Measurements from ENCODE around the gene PSMA6.
A peak's percentile ranks its signal among the peaks of the same experiment; 100 is the strongest.
"Not testable (repeated sequence)": the region's sequence is repeated elsewhere in the genome, so short reads cannot be mapped to it uniquely, and the experiment has no call there.

Gene PSMA6

GRCh38 chr14:35285168-35286002 lies 6.8 kb upstream of the PSMA6 start:
- DNase-seq (ENCODE audit: low spot score) = peak; percentile 61

- DNase-seq (ENCODE audit: low spot score) = no peak
Observed at GRCh38 chr14:35286003-35286600, 6.1 kb upstream of the PSMA6 start.

DNA sequence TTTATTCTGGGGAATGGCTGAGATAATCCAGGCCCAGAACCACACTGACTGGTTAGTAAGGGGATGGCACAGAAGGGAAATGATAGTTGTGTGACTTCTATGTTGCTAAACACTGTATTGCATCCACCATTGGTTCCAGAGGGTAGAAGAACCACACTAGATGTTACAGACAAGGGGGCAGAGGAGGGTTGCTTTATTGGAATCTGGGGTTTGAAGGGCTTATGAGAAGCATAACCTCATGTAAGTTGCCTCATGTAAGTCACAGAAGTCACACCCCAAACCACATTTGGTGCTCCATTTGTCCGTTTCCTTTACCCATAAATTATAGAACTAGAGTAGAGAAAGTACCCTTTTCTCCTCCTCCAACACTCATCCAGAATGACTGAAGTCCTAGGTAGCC lies 5.5 kb upstream of the PSMA6 start:
- DNase-seq (ENCODE audit: low spot score) = no peak

DNA sequence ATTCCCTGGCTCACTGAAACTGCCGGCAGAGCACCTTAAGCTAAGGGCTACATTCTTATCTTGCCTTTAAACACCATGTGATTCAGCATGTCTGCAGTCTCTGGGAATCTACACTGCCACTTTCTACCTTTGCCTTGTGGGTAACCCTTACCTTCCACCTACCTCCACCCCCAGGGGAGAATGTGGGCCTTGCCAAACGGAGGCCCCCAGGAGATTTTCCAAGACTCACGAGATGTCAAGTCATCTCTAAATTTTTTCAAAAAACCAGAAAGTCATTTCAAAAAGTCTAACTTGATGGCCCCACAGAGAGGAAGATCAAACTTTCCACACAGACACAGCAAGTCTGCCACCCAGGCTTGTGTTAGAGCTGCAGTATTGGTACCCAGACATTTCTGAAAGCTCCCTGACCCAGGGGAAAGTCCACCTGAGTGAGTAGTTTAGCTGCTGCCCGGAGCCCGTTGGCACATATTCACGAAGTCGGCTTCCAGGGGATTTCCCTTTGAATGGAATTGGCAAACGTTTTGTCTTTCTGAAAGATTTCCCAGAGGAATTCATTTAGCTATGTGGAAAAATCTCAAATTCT lies 4.7 kb upstream of the PSMA6 start:
- peak; percentile 77 for DNase-seq (ENCODE audit: low spot score)

DNA sequence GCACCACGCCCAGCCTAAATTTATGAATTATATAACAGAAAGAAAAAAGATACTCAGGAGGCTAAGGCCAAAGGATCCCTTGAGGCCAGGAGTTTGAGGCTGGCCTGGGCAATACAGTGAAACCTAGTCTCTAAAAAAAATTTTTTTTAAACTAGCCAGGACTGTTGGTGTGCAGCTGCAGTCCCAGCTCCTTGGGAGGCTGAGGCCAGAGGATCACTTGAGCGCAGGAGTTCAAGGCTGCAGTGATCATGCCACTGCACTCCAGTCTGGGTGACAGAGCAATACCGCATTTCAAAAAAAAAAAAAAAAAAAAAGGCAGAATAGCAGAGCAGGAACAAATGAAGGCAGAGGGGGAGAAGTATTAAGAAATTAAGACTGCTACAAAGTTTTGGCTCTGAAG lies 2.6 kb upstream of the PSMA6 start:
- DNase-seq (ENCODE audit: low spot score) = no peak

DNA sequence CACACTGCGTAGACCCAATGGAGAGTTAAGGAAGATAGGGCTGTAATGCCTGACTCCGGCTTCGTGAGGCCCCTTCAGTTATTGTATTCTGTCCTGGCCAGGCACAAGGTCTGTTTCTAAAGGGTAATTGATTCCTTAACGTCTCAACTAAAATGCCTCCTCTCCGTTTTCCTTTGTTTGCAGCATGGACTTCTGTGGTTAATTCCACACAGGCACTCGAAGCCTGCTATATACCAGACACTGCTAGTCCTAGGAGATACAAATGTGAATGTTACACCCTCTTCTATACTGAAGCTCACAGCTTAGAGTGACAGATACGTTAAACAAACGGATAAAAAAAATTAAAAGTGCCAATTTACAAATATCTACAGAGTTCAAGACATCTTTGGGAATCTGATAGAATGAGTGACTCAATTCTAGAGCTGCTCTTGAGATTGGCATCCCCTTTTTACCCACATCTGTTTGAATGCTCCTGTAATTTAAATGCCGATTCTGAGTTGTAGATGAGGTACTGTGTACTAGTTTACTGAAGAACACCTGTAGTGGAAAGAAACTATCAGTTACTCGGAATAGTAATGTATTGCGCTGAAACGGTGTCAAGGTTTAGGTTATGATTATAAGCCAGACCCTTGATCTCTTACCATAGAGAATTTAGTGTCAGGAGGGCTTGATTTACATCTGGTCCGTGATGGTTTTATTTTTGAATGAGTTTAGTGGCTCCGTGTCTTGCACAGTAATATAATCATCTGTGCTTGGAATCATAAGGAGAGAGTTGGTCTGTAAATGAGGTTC lies 784 bp downstream of the PSMA6 start:
- peak; percentile 20 for DNase-seq (ENCODE audit: low spot score)

DNA sequence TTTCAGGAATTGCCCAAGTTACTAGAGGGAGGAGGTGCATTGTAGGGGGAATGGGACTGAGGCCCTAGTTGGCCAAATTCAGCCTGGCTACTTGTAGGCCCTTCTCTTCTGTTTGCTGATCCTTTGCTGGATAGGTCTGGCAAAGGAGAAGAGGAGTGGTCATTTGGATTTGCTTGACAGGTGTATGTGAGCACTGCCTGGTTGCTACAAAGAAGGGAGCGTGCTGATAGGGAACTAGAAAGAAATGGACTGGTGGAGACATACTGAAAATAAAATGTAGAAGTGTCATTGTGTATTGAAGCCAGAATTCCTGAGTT lies 3.6 kb downstream of the PSMA6 start:
- DNase-seq (ENCODE audit: low spot score) = no peak

GRCh38 chr14:35296545-35296944 lies 4.4 kb downstream of the PSMA6 start:
- DNase-seq (ENCODE audit: low spot score) = no peak

GRCh38 chr14:35297706-35298105 lies 5.5 kb downstream of the PSMA6 start:
- no peak for DNase-seq (ENCODE audit: low spot score)

GRCh38 chr14:35298351-35298750 lies 6.2 kb downstream of the PSMA6 start:
- DNase-seq (ENCODE audit: low spot score) = no peak

GRCh38 chr14:35299708-35300107 lies 7.5 kb downstream of the PSMA6 start:
- DNase-seq (ENCODE audit: low spot score) = no peak

DNA sequence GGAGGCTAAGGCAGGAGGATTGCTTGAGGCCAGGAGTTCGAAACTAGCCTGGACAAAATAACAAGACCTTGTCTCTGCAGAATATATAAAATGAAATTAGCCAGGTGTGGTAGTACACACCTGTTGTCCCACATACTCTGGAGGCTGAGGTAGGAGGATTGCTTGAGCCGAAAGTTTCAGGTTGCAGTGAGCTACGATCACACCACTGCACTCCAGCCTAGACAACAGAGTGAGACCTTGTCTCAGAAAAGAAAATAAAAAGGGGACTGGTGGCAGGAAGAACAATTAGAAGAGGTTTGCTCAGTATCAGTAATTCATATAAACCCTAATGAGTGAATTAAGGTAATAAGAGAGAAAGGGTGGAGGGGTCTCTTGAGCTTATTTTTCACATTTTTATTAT lies 8.0 kb downstream of the PSMA6 start:
- no peak for DNase-seq (ENCODE audit: low spot score)

DNA sequence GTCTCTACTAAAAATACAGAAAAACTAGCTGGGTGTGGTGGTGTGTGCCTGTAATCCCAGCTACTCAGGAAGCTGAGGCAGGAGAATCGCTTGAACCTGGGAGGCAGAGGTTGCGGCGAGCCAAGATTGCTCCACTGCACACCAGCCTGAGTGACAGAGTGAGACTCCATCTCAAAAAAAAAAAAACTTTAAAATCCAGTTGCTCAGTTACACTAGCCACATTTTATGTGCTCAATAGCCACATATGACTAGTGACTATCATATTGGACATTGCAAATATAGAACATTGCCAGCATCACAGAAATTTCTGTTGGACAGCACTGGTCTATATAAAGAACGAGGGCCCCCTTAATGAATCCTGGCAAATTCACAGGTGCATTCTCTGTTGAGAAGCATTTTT lies 9.2 kb downstream of the PSMA6 start:
- not testable (repeated sequence) for DNase-seq (ENCODE audit: low spot score)

- DNase-seq (ENCODE audit: low spot score) = no peak
Observed at GRCh38 chr14:35301735-35302528, 9.8 kb downstream of the PSMA6 start.

DNA sequence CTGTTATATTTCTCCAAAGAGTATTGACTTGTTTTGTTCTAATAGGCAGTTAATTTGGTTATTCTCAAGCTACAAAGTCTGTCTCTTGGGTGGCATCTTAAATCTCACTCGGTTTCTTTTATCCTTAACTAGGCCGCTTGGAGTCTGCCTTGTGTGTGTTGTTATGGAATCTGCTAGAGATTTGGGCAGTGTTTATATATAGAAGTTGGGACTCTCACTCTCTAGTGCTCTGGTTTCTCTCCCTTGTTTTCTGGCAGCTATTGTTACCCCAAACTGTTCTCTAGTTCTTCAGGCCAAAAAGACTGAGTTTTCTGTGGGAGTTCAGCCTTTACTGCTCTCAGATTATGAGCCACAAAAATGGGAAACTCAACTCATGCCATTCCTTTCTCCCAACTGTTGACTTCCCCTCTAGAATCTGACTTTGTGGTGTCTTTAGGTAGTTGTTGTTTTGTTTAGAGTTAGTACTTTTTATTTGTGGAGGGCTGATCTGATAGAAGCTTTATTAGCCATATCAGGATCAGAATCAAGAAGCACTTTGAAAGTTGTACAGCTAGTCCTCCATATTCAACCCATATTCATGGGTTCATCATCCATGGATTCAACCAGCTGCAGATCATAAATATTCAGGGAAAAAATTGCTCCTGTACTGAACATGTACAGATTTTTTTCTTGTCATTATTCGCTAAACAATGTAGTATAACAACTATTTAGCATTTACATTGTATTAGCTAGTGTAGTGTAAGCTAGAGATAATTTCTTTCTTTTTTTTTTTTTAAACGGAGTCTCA lies 11.2 kb downstream of the PSMA6 start:
- no peak for DNase-seq (ENCODE audit: low spot score)

- DNase-seq (ENCODE audit: low spot score) = no peak
Observed at GRCh38 chr14:35304812-35305462, 12.8 kb downstream of the PSMA6 start.

GRCh38 chr14:35305633-35306032 lies 13.5 kb downstream of the PSMA6 start:
- DNase-seq (ENCODE audit: low spot score) = no peak

DNA sequence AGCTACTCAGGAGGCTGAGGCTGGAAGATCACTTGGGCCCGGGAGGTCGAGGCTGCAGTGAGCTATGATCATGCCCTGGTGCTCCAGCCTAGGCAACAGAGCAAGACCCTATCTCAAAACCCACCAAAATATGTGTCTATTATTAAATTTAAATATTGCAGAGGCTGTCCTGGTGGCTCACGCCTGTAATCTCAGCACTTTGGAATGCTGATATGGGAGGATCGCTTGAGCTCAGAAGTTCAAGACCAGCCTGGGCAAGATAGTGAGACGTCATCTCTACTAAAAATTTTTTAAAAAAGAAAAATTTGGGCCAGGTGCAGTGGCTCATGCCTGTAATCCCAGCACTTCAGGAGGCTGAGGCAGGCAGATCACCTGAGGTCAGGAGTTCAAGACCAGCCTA lies 13.9 kb downstream of the PSMA6 start:
- DNase-seq (ENCODE audit: low spot score) = no peak

DNA sequence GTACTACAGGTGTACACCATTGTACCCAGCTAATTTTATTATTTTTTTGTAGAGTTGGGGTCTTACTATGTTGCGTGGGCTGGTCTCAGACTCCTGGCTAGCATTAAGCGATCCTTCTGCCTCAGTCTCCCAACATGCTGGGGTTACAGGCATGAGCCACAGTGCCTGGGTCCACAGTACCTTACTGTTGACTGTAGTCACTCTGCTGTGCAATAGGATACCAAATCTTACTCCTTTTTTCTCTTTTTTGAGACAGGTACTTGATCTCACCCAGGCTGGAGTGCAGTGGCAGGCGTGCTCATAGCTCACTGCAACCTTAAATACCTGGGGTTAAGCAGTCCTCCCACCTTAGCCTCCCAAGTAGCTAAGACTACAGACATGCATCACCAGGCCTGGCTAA lies 25.6 kb downstream of the PSMA6 start:
- DNase-seq (ENCODE audit: low spot score) = no peak

GRCh38 chr14:35319509-35319908 lies 27.3 kb downstream of the PSMA6 start:
- DNase-seq (ENCODE audit: low spot score) = no peak

DNA sequence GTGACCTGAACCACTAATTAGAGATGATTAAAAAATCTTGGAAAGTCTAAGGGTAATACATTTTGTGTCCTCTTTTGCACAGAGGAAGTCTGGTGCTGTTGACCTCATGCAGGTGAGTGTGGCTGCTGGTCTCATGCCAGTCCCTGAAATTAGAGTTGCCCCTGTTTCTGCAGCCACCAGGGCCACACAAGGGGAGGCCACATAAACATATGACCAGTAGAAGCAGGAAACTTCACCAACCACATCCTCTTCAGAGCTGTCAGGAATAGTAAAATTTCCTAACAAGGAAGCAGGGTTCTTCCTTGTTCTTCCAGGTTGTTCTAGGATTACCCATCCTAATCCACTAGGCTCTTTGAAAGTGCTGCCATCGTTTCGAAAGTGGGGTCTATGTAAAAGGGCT lies 28.3 kb downstream of the PSMA6 start:
- DNase-seq (ENCODE audit: low spot score) = peak; percentile 48
